CD4-positive, alpha-beta T cell (primary cell): ENCODE results near the gene ZNF808. TPM values are rescaled to one million over a fixed set of nuclear protein-coding genes. Genes with fewer than 3 reads are reported as not detected.

Experiments used
- ATAC-seq: fragments of 200-7000 bp; cut with Tn5 transposase; one replicate; pipeline ENCODE4 v1.10.0; 2022; ENCODE audit warnings: mild to moderate bottlenecking; ENCODE audit not compliant: poor library complexity
- CTCF ChIA-PET: fragments of 350-600 bp; sonication (Branson Sonifier 250); formaldehyde crosslinking; loops from one replicate; lab custom pipeline; 2021; ENCODE audit warnings: antibody characterized with exemption, inconsistent platforms; lab: Charles Lee
- POLR2A ChIA-PET: fragments of 350-600 bp; sonication (Branson Sonifier 250); formaldehyde crosslinking; loops from one replicate; lab custom pipeline; 2021; ENCODE audit warnings: antibody characterized with exemption, inconsistent platforms; lab: Charles Lee
- DNase-seq, 14 experiments: peaks; one replicate each; pipeline ENCODE4 v3.0.0-alpha.2; 2013 to 2020; ENCODE audit warnings: mixed read lengths in 2 of 14
- H3K27ac ChIP-seq, 2 donors: one replicate each; pipeline versions ENCODE4 v1.5.1 to v1.7.0; 2013; ENCODE audit warnings: low read length in 2 of 2, low read depth in 1 of 2, mild to moderate bottlenecking in 1 of 2
- H3K27me3 ChIP-seq, 2 experiments: 1 replicate in 1 of 2; 2 replicates in 1 of 2; pipeline versions ENCODE4 v1.6.1 to v1.7.0; 2013; ENCODE audit warnings: low read length in 2 of 2, control low read depth in 1 of 2, mild to moderate bottlenecking in 1 of 2, moderate library complexity in 1 of 2; ENCODE audit not compliant: insufficient read depth in 2 of 2, control insufficient read depth in 1 of 2
- H3K36me3 ChIP-seq: one replicate; pipeline ENCODE4 v1.6.1; 2013; ENCODE audit warnings: low read length, control low read depth; ENCODE audit not compliant: insufficient read depth
- H3K4me1 ChIP-seq: one replicate; pipeline ENCODE4 v1.6.1; 2013; ENCODE audit warnings: low read length, control low read depth; ENCODE audit not compliant: insufficient read depth
- H3K4me3 ChIP-seq: one replicate; pipeline ENCODE4 v1.5.1; 2013; ENCODE audit warnings: mild to moderate bottlenecking, low read length, moderate library complexity
- H3K9me3 ChIP-seq, 2 experiments: 1 replicate in 1 of 2; 2 replicates in 1 of 2; pipeline versions ENCODE4 v1.6.1 to v1.7.0; 2013; ENCODE audit warnings: low read length in 2 of 2, mild to moderate bottlenecking in 2 of 2, control low read depth in 1 of 2, moderate library complexity in 1 of 2; ENCODE audit not compliant: control insufficient read depth in 1 of 2, insufficient read depth in 1 of 2
- H3K27ac Mint-ChIP-seq: one replicate; pipeline ENCODE4 v1.8.0; 2020; ENCODE audit warnings: mixed read lengths
- H3K27me3 Mint-ChIP-seq: one replicate; pipeline ENCODE4 v1.8.0; 2021; ENCODE audit warnings: mixed read lengths
- H3K36me3 Mint-ChIP-seq: one replicate; pipeline ENCODE4 v1.8.0; 2021; ENCODE audit warnings: low read depth, mixed read lengths
- H3K4me1 Mint-ChIP-seq: one replicate; pipeline ENCODE4 v1.8.0; 2021; ENCODE audit warnings: low read depth, mixed read lengths
- H3K4me3 Mint-ChIP-seq: one replicate; pipeline ENCODE4 v1.8.0; 2020; ENCODE audit warnings: mild to moderate bottlenecking, mixed read lengths
- H3K9me3 Mint-ChIP-seq: one replicate; pipeline ENCODE4 v1.8.0; 2020; ENCODE audit warnings: mixed read lengths
- CTCF ChIP-seq: fragments of 200-600 bp; IDR thresholded peaks from one replicate; pipeline ENCODE4 v1.8.0; 2022; ENCODE audit warnings: antibody characterized with exemption, mild to moderate bottlenecking
- intact Hi-C, 2 experiments: fragments of 100-400 bp; cut with DNase I in 1 of 2; cut with micrococcal nuclease in 1 of 2; formaldehyde crosslinking; loops; one replicate each; pipeline versions ENCODE4 v1.15.1 to v1.9.0; 2023 to 2025; cut with DNase I, micrococcal nuclease
- total RNA-seq, 174 experiments: library from RNA in 2 of 174; stranded (reverse) in 2 of 174; gene quantifications; one replicate each; pipeline ENCODE4 v1.2.3 and lab custom pipeline; 2021 to 2026

The ZNF808 gene
- total RNA-seq, 2 experiments from 2014 or later, result 13.4 to 15.3 TPM

GRCh38 chr19:52522551-52522950 lies 4.9 kb upstream of the ZNF808 start:
- no peaks in the 10 kb centered on the region for H3K36me3 ChIP-seq
- DNase-seq, result no peak
- H3K4me1 ChIP-seq, result peaks cover 7% of the 10 kb centered on the region
- no peak for ATAC-seq
- no peaks in the 10 kb centered on the region for H3K27me3 Mint-ChIP-seq
- no peak overlapping the region for H3K27ac ChIP-seq
- H3K36me3 Mint-ChIP-seq, result peaks cover 20% of the 10 kb centered on the region
- H3K27ac Mint-ChIP-seq, result no peak overlapping the region
- H3K9me3 Mint-ChIP-seq, result peaks cover 10% of the 10 kb centered on the region
- H3K9me3 ChIP-seq, result peaks cover 14 to 60% of the 10 kb centered on the region in 2 experiments
- H3K4me1 Mint-ChIP-seq, result peaks cover 7% of the 10 kb centered on the region
- CTCF ChIA-PET, result interaction anchor here (0.7 kb wide), 1 partner anchor 213 kb away, joined by 4 read pairs; no protein-coding TSS in a partner anchor
- intact Hi-C loops, result loop anchor here in 1 of 2 experiments (10.0 kb wide), 1 partner anchor 332 kb away; the partner anchor contains the start of gene ZNF468
- no peak for TF ChIP-seq CTCF
- H3K4me3 Mint-ChIP-seq, result no peak overlapping the region
- POLR2A ChIA-PET, result no interaction called here
- no peaks in the 10 kb centered on the region for H3K27me3 ChIP-seq
- no peak overlapping the region for H3K4me3 ChIP-seq

DNA sequence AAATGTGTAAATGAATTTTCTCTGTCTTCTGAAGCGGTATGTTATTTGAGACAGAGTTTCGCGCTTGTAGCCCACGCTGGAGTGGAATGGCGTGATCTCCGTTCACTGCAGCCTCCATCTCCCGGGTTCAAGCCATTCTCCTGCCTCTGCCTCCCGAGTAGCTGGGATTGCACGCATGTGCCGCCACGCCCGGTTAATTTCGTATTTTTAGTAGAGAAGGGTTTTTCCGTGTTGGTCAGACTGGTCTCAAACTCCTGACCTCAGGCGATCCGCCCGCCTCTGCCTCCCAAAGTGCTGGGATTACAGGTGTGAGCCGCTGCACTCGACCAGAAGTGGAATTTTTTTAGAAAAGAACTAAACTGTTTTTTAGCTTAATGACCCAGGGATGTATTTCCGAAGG lies 3.4 kb upstream of the ZNF808 start:
- no peak for DNase-seq
- no peak for TF ChIP-seq CTCF
- Histone ChIP-seq H3K36me3 (no peaks in the 10 kb centered on the region), H3K4me1 (peaks cover 19% of the 10 kb centered on the region), H3K4me3 (no peak overlapping the region), H3K9me3 (peaks cover 9 to 53% of the 10 kb centered on the region in 2 experiments), H3K27me3 (no peaks in the 10 kb centered on the region), H3K27ac (no peak overlapping the region)
- Mint-ChIP-seq H3K4me1 (peaks cover 22% of the 10 kb centered on the region), H3K27me3 (no peaks in the 10 kb centered on the region), H3K27ac (no peak overlapping the region), H3K36me3 (peaks cover 26% of the 10 kb centered on the region), H3K4me3 (no peak overlapping the region), H3K9me3 (peaks cover 7% of the 10 kb centered on the region)
- ChIA-PET CTCF (no interaction called here), POLR2A (no interaction called here)
- intact Hi-C loops, result loop anchor here in 1 of 2 experiments (10.0 kb wide), 1 partner anchor 331 kb away; the partner anchor contains the start of gene ZNF468
- no peak for ATAC-seq

GRCh38 chr19:52527956-52528351 lies 486 bp downstream of the ZNF808 start:
- TF ChIP-seq CTCF, result no peak
- Histone ChIP-seq H3K27ac (peak overlapping the region; percentile 83 to 89), H3K36me3 (peaks cover 2% of the 10 kb centered on the region), H3K4me1 (peaks cover 20% of the 10 kb centered on the region), H3K9me3 (peaks cover 3 to 29% of the 10 kb centered on the region in 2 experiments), H3K27me3 (no peaks in the 10 kb centered on the region), H3K4me3 (peak overlapping the region; percentile 95)
- DNase-seq (peak in 1 of 14 experiments; percentile 2), ATAC-seq (no peak)
- H3K4me1 Mint-ChIP-seq, result peaks cover 31% of the 10 kb centered on the region
- ChIA-PET POLR2A (no interaction called here), CTCF (no interaction called here)
- no peaks in the 10 kb centered on the region for H3K9me3 Mint-ChIP-seq
- intact Hi-C loops, result loop anchor here (1.0 to 10.0 kb wide), 12 partner anchors 7 to 574 kb away; partner anchors contain the start of genes ZNF701 (in 2 of the 2), ZNF160 (in 1 of the 2), ZNF468 (in 1 of the 2) and ZNF480 (in 1 of the 2)
- peaks cover 36% of the 10 kb centered on the region for H3K36me3 Mint-ChIP-seq
- H3K4me3 Mint-ChIP-seq, result peak overlapping the region; percentile 99
- no peaks in the 10 kb centered on the region for H3K27me3 Mint-ChIP-seq
- H3K27ac Mint-ChIP-seq, result peak overlapping the region; percentile 99
